Erythroblast (primary cell): ENCODE results near the gene RIN2.

Experiments
- GATA1 ChIP-seq: IDR thresholded peaks from 2 replicates; pipeline ENCODE4 v1.6.1; 2011; ENCODE audit warnings: low read depth, mild to moderate bottlenecking, control low read depth, low read length, moderate library complexity
- POLR2A ChIP-seq: IDR thresholded peaks from 2 replicates; pipeline ENCODE4 v1.6.1; 2011; ENCODE audit warnings: mild to moderate bottlenecking, low read length

GRCh38 chr20:19789009-19789408 is 31.0 kb downstream of the RIN2 start:
- TF ChIP-seq POLR2A (no peak), GATA1 (no peak)
